Osteocyte (in vitro differentiated cells): Measurements from ENCODE around the gene MCHR2. TPM values are rescaled to one million over a fixed set of nuclear protein-coding genes. Genes with fewer than 3 reads are reported as not detected.
A peak's percentile ranks its signal among the peaks of the same experiment; 100 is the strongest.

ENCODE experiments used
- DNase-seq: peaks from one replicate; pipeline ENCODE4 v3.0.0; 2021; ENCODE audit warnings: mixed read lengths; ENCODE audit not compliant: unreplicated experiment; ENCODE audit errors: extremely low spot score
- H3K27ac Mint-ChIP-seq: one replicate; pipeline ENCODE4 v1.8.0; 2021; ENCODE audit warnings: mild to moderate bottlenecking, mixed read lengths; ENCODE audit not compliant: unreplicated experiment
- H3K27me3 Mint-ChIP-seq: one replicate; pipeline ENCODE4 v1.8.0; 2021; ENCODE audit warnings: mixed read lengths; ENCODE audit not compliant: unreplicated experiment
- H3K36me3 Mint-ChIP-seq: one replicate; pipeline ENCODE4 v1.8.0; 2021; ENCODE audit warnings: mixed read lengths; ENCODE audit not compliant: unreplicated experiment
- H3K4me1 Mint-ChIP-seq: one replicate; pipeline ENCODE4 v1.8.0; 2021; ENCODE audit warnings: mixed read lengths; ENCODE audit not compliant: unreplicated experiment
- H3K4me3 Mint-ChIP-seq: one replicate; pipeline ENCODE4 v1.8.0; 2021; ENCODE audit warnings: mild to moderate bottlenecking, moderate library complexity, mixed read lengths; ENCODE audit not compliant: unreplicated experiment
- H3K9me3 Mint-ChIP-seq: one replicate; pipeline ENCODE4 v1.8.0; 2021; ENCODE audit warnings: mixed read lengths; ENCODE audit not compliant: unreplicated experiment
- CTCF ChIP-seq: fragments of 200-600 bp; sonication (generic); IDR thresholded peaks from 2 replicates; pipeline ENCODE4 v1.5.0; 2021; ENCODE audit warnings: antibody characterized with exemption, mild to moderate bottlenecking, moderate library complexity
- total RNA-seq: library from RNA; stranded (reverse); gene quantifications from 2 replicates; pipeline ENCODE4 v1.2.1, GENCODE V29; 2021

The MCHR2 gene
- total RNA-seq, 1 donor from 2014 or later = not detected

GRCh38 chr6:99912657-99913056, 81.4 kb downstream of the MCHR2 start:
- Mint-ChIP-seq H3K9me3 (no peaks in the 10 kb centered on the region), H3K36me3 (no peaks in the 10 kb centered on the region), H3K4me1 (no peaks in the 10 kb centered on the region), H3K4me3 (no peak overlapping the region), H3K27ac (no peak overlapping the region), H3K27me3 (peaks cover 31% of the 10 kb centered on the region)
- no peak for TF ChIP-seq CTCF
- DNase-seq = no peak

- Mint-ChIP-seq H3K27me3 (peaks cover 53% of the 10 kb centered on the region), H3K27ac (no peak overlapping the region), H3K4me1 (no peaks in the 10 kb centered on the region)
Observed at GRCh38 chr6:99905209-99906106, 88.6 kb downstream of the MCHR2 start.

GRCh38 chr6:99901596-99902384, 92.2 kb downstream of the MCHR2 start:
- Mint-ChIP-seq H3K27me3 (peaks cover 38% of the 10 kb centered on the region), H3K4me1 (no peaks in the 10 kb centered on the region), H3K4me3 (no peak overlapping the region), H3K9me3 (no peaks in the 10 kb centered on the region), H3K27ac (no peak overlapping the region), H3K36me3 (no peaks in the 10 kb centered on the region)
- no peak for DNase-seq
- TF ChIP-seq CTCF = no peak

More at GRCh38 chr6:99905209-99906106, 88.6 kb downstream of the MCHR2 start:
- no peaks in the 10 kb centered on the region for H3K36me3 Mint-ChIP-seq
- DNase-seq = no peak
- peak; percentile 75 for TF ChIP-seq CTCF
- H3K4me3 Mint-ChIP-seq = no peak overlapping the region
- no peaks in the 10 kb centered on the region for H3K9me3 Mint-ChIP-seq

- no peak for DNase-seq
- Mint-ChIP-seq H3K27ac (no peak overlapping the region), H3K4me1 (no peaks in the 10 kb centered on the region), H3K27me3 (peaks cover 55% of the 10 kb centered on the region), H3K4me3 (no peak overlapping the region), H3K9me3 (no peaks in the 10 kb centered on the region), H3K36me3 (no peaks in the 10 kb centered on the region)
- no peak for TF ChIP-seq CTCF
Observed at GRCh38 chr6:99894815-99895214, 99.2 kb downstream of the MCHR2 start.

- no peaks in the 10 kb centered on the region for H3K36me3 Mint-ChIP-seq
- H3K27ac Mint-ChIP-seq = no peak overlapping the region
- H3K4me3 Mint-ChIP-seq = no peak overlapping the region
- DNase-seq = no peak
- no peaks in the 10 kb centered on the region for H3K9me3 Mint-ChIP-seq
- no peaks in the 10 kb centered on the region for H3K4me1 Mint-ChIP-seq
- peaks cover 42% of the 10 kb centered on the region for H3K27me3 Mint-ChIP-seq
- no peak for TF ChIP-seq CTCF
Observed at GRCh38 chr6:99887066-99887465, 107.0 kb downstream of the MCHR2 start.
